ENCODE results near the gene GBA2. TPM values are rescaled to one million over a fixed set of nuclear protein-coding genes. Genes with fewer than 3 reads are reported as not detected.

Gene GBA2
- total RNA-seq, 2 donors from 2014 or later = 48.5 to 55.4 TPM

DNA sequence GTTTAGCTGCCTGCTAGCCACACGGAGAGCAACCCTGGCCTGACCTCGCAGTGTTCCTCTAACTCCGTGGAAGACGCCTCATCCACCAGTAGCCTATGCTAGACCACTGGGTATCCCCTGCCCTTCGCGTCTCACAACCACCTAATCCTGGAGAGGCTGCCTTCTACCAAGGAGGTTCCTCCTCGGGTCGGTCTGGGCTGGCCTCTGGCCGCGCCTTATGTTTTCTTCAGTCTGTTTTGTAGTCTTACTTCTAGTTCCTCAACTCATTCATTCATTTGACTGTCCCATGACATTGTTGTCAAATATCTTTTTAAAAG lies 57.7 kb downstream of the GBA2 start:
- Histone ChIP-seq H3K9me3 (no peaks in the 10 kb centered on the region), H3K4me3 (peak overlapping the region; percentile 76 to 84), H3K36me3 (no peaks in the 10 kb centered on the region), H3K27me3 (replicated peaks; ENCODE audit: insufficient read depth) (no peaks in the 10 kb centered on the region), H3K4me1 (replicated peaks) (no peaks in the 10 kb centered on the region), H3K27ac (peak overlapping the region; percentile 90 to 92)
- intact Hi-C loops (cut with DNase I) = loop anchor here (10.0 kb wide), 1 partner anchor 86 kb away; the partner anchor contains the start of gene TESK1
- no peak for DNase-seq (ENCODE audit: low spot score)
- 27% methylated on average over 10 of the region's 10 CpGs for WGBS
- no peak for TF ChIP-seq CTCF (IDR thresholded peaks at IDR 0.05)
- TF ChIP-seq POLR2A (IDR thresholded peaks at IDR 0.05) = no peak
- no peak for TF ChIP-seq POLR2AphosphoS5 (IDR thresholded peaks at IDR 0.05)

- peak; percentile 59 for TF ChIP-seq POLR2A (IDR thresholded peaks at IDR 0.05)
- peak; percentile 22 for TF ChIP-seq POLR2AphosphoS5 (IDR thresholded peaks at IDR 0.05)
- no peak for TF ChIP-seq CTCF (IDR thresholded peaks at IDR 0.05)
- under 1% methylated on average over 61 of the region's 61 CpGs for WGBS
- intact Hi-C loops (cut with DNase I) = loop anchor here (10.0 kb wide), 1 partner anchor 86 kb away; the partner anchor contains the start of gene TESK1
- Histone ChIP-seq H3K27ac (peak overlapping the region; percentile 90 to 92), H3K4me1 (replicated peaks) (no peaks in the 10 kb centered on the region), H3K36me3 (no peaks in the 10 kb centered on the region), H3K4me3 (peak overlapping the region; percentile 76 to 84), H3K9me3 (no peaks in the 10 kb centered on the region), H3K27me3 (replicated peaks; ENCODE audit: insufficient read depth) (no peaks in the 10 kb centered on the region)
- peak; percentile 58 for DNase-seq (ENCODE audit: low spot score)
Measured at GRCh38 chr9:35690614-35691333, 58.3 kb downstream of the GBA2 start.

GRCh38 chr9:35690294-35690613 lies 58.8 kb downstream of the GBA2 start:
- no peaks in the 10 kb centered on the region for H3K4me1 ChIP-seq (replicated peaks)
- peak overlapping the region; percentile 76 to 84 for H3K4me3 ChIP-seq
- TF ChIP-seq POLR2A (IDR thresholded peaks at IDR 0.05) (no peak), POLR2AphosphoS5 (IDR thresholded peaks at IDR 0.05) (no peak), CTCF (IDR thresholded peaks at IDR 0.05) (no peak)
- WGBS = 0% methylated on average over 21 of the region's 21 CpGs
- H3K36me3 ChIP-seq = no peaks in the 10 kb centered on the region
- H3K27ac ChIP-seq = peak overlapping the region; percentile 90 to 92
- DNase-seq (ENCODE audit: low spot score) = no peak
- no peaks in the 10 kb centered on the region for H3K9me3 ChIP-seq
- H3K27me3 ChIP-seq (replicated peaks; ENCODE audit: insufficient read depth) = no peaks in the 10 kb centered on the region
- intact Hi-C loops (cut with DNase I) = loop anchor here (10.0 kb wide), 1 partner anchor 85 kb away; the partner anchor contains the start of gene TESK1

- intact Hi-C loops (cut with DNase I) = loop anchor here (10.0 kb wide), 1 partner anchor 85 kb away; the partner anchor contains the start of gene TESK1
- H3K27me3 ChIP-seq (replicated peaks; ENCODE audit: insufficient read depth) = no peaks in the 10 kb centered on the region
- H3K27ac ChIP-seq = peak within 1 kb of the TSS; percentile 90 to 92
- peak within 1 kb of the TSS; percentile 76 to 84 for H3K4me3 ChIP-seq
- no peaks in the 10 kb centered on the region for H3K36me3 ChIP-seq
- 10% methylated on average over 50 of the region's 61 CpGs for WGBS
- DNase-seq (ENCODE audit: low spot score) = peak; percentile 44
- peak; percentile 35 for TF ChIP-seq POLR2AphosphoS5 (IDR thresholded peaks at IDR 0.05)
- no peak for TF ChIP-seq CTCF (IDR thresholded peaks at IDR 0.05)
- TF ChIP-seq POLR2A (IDR thresholded peaks at IDR 0.05) = peak; percentile 43
- H3K9me3 ChIP-seq = no peaks in the 10 kb centered on the region
- H3K4me1 ChIP-seq (replicated peaks) = no peaks in the 10 kb centered on the region
Measured at GRCh38 chr9:35689542-35690293, 59.3 kb downstream of the GBA2 start, which contains the start of gene TPM2. TSS of gene TPM2 (minus strand) at chr9:35689925. CDS start at chr9:35689817, 108 bp downstream.

All from prostate gland (tissue), 2 donors.